GM19438 (cell line): Measurements from ENCODE around the gene CWC27.

Source experiments
- ATAC-seq: cut with Tn5 transposase; IDR thresholded peaks from one replicate; pipeline ENCODE4 v1.9.1; 2021; ENCODE audit warnings: low read depth; ENCODE audit not compliant: unreplicated experiment

CWC27 gene, protein sequence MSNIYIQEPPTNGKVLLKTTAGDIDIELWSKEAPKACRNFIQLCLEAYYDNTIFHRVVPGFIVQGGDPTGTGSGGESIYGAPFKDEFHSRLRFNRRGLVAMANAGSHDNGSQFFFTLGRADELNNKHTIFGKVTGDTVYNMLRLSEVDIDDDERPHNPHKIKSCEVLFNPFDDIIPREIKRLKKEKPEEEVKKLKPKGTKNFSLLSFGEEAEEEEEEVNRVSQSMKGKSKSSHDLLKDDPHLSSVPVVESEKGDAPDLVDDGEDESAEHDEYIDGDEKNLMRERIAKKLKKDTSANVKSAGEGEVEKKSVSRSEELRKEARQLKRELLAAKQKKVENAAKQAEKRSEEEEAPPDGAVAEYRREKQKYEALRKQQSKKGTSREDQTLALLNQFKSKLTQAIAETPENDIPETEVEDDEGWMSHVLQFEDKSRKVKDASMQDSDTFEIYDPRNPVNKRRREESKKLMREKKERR

DNA sequence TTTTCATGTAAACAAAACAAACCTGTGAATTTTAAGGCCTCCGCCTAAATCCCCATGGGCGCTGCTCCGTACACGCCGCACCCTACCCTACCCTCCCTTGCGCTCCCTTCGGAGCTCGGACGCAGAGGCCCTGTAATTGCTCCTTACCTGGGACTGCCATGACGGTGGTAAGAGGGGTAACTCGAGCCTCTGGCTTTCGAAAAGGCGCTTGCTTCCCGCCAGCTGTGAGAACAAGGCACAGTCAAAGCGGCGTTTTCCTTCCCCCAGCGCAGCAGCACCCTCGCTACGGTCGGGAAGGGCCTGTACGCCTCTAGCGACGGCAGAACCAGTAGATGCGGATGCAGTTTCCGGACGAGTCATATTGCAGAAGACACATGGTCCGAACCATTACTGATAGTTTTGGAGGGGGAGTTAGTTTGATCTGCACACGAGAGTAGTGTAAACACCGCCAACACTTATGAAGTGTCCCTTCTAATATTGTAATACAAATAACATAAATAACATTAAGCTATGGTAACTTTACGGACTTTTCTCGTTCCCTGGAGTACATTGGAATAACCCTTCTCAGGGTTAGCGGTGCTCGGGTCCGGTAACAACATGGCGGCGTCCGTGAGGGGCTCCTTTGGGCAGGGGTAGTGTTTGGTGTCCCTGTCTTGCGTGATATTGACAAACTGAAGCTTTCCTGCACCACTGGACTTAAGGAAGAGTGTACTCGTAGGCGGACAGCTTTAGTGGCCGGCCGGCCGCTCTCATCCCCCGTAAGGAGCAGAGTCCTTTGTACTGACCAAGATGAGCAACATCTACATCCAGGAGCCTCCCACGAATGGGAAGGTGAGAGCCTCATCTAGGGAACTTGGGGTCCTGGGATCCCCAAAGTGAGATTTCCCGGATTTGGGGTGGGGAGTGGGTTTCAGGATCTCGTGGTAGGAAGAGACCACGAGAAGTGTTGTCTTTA lies at the start of gene CWC27, which contains the start of gene SREK1IP1:
Gene CWC27, plus strand, starts transcription at position 573 of the 955 bp plus-strand sequence. Its CDS starts 217 bp downstream, at position 790.
Gene SREK1IP1, minus strand, starts transcription at position 334 of the 955 bp plus-strand sequence. Its CDS starts 174 bp downstream, at position 160.
- peak; percentile 97 for ATAC-seq

DNA sequence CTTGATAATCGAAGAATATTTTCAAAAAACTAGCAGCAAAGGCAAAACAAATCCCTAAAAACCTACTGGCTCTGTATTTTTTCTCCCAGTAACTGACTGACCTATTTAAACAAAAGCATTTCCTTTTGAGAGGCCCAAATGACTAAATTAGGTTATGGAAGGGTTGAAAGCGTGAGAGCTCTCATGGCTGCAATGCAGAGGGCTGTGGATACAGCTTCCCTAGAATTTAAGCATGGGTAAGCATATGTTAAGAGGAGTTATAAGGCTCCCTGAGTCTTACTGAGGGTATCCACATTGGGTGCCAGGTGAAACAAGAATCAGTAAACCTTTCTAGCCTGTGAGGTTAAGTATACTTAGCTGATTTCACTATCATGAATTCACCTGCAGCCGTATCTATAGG lies 46.1 kb upstream of the CWC27 start:
- no peak for ATAC-seq

DNA sequence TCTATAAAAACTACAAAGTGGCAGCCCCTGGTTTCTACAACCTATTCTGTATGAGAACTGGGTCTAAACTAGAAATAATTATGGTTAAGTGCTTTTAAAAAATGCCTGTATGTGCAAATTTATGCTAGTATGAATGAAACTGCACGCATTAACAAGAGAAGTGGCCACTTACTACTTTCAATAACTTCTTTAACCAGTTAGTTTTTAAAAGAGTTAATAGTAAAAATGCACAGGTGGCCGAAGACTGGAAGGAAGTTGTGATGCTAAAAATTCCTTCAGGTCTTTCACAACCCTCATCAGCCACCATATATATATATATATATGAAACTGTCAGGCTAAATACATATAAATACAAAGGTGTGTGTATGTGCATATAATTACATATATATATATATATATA lies 41.6 kb upstream of the CWC27 start:
- no peak for ATAC-seq

DNA sequence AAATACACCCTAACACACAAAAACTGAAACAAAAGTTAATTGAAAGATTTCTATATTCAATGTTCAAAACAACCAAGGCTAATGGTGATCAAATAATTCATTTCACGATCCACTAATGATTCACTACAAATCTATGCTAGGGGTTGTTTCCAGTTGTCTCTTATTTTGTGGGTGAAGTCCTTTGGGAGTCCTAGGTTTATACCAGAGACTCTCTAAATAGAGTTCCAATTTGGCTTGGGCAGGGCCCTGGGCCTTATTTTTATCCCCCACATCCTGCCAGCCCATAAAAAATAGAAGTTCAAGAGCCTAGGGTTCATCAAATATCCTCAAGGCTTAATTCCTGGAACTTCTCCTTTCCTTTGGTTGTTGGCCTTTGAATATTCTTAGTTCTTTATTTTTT lies 26.3 kb upstream of the CWC27 start:
- ATAC-seq: no peak

DNA sequence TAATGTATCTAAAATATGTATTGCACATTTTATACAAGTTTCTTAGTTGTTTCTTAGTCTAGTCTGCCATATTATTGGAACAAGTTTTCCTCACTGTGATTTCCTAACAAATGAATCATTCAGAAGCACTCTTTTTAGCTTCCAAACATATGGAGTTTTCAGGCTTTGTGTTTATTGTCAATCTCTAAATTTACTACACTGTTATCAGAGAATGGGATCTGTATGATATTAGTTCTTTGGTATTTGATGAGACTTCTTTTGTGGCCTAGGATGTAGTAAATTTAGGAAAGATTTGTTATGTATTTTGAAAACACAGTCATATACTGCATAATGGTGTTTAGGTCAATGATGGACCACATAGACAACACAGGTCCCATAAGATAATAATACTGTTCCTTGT lies 25.9 kb upstream of the CWC27 start:
- ATAC-seq: no peak

DNA sequence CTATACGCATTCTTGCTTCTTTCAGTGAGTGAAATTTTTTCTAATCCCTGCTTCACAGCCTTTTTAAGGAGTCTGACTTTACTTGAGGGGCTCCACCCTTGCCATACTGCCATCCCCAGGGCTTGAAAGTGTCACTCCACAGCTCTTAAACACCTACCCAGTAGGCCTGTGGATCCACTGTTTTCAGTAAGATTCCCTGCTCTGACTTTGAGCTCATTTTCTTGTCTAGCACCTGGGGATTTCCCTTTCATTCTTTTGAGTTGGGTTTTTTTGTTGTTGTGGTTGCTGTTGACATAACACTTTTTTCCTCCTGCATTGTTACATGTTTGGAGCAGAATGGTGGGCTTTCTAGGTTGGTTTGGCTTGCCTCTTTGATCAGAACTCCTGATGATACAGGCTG lies 23.8 kb upstream of the CWC27 start:
- ATAC-seq: no peak

DNA sequence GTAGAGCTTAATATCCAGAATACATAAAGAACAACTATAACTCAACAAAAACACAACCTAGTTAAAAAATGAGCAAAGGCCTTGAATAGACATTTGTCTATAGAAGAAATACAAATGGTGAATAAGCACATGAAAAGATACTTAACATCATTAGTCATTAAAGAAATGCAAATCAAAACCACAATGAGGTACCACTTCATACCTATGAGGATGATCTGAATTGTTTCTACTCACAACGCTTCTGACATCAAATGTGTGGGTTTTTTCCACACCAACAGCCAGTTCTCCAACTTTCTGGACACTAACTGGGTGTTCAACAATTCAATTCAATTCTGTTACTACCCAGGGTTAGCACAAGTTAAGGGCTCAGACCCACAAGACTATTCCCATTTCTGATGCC lies 22.3 kb upstream of the CWC27 start:
- ATAC-seq: no peak

DNA sequence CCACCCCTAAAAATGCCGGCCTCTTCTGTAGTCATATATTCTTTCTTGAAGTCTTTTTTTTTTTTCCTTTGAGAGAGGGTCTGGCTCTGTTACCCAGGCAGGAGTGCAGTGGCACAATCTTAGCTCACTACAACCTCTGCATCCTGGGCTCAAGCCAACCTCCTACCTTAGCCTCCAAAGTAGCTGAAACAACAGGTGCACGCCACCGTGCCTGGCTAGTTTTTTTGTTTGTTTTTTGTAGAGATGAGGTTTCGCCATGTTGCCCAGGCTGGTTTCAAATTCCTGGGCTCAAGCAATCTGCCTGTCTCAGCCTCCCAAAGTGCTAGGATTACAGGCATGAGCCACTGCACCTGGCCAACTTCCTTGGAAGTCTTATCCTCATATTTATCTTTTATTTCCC lies 19.3 kb upstream of the CWC27 start:
- no peak for ATAC-seq

DNA sequence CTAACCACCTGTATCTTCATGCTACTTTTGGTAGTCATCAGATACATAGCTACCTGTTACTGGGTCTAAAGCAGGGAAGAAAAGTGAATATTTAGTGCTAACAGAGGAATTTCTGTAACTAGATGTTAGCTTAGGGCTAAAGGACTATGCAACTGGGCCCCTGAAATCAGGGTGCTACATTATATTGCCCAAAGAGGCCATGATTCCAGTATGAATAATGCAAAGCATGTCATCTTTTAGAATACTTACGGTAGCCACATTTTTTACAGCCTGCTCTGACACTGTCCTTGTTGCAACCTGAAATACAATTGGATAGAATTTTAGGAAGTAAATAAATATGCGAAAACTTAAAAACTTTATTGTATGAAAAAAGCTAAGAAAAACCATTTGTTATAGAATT lies 14.7 kb upstream of the CWC27 start:
- no peak for ATAC-seq

DNA sequence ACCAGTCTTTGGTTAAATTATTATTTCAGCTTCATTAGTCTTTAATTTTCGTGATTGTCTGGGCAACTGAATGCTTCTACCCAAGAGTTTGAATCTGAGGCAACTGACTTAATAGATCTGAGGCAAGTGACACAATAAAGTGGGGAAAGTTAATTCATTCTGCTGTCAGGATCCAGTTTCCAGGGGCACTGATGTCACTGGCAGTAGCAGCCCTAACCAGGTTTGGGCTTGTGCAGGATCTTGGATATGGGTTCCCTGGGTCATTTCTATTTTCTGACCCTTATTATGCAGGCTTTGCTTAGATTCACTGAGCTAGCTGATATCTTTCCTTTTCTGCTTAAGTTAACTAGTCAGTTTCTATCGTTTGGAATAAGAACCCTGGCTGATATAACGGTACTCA lies 9.8 kb upstream of the CWC27 start:
- no peak for ATAC-seq

DNA sequence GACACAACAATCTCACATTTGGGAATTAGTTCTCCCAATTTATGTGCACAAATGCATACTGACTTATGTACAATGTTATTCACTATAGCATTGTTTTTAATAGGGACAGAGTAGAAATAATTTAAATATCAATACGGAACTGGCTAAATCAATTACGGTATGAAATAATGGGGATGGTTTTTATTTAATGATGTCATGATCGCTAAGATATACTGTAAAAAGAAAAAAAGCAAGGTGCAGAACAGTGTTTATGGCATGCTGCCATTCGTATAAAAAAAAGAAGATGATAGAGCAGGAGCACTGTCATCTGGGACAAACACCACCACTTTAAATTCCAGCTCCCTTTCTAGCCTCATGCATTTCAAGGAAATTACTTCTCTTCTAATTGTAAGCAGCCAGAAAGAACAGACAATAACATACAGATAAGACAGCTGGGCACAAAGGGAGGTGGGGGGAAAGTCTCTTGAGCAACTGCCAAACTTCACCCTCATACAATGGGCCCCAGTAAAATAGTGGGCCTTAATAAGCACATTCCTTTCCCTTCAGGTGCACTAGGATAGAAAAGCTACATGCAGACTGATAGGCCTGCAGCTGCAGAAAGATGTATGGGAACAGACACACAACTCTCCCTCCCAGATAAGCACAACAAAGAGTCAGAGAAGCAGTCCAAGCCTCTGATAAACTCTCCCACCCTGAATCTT lies 8.6 kb upstream of the CWC27 start:
- ATAC-seq: no peak

DNA sequence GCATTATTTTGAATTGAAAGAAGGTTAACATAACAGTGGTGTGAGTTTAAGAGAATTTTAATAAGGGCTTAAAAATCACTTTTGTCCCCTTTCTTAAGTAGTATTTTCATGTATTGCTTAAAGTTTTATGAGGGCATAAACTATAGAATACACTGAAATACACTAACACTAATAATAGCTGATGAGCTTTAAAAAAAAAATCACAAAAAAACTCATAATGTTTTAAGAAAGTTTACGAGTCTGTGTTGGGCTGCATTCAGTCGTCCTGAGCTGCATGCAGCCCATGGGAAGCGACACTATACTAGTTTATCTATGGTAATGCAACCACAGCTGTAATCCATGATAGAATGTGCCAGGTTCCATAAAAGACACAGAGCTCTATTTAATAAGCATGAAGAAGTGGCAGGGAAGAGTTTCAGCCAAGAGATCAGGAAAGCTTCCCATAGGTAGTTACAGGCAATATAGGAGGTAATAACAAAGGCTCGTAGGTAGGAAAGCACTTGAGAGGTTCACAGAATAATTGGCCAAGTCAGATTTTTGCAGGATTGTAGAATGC lies 4.7 kb upstream of the CWC27 start:
- ATAC-seq: no peak

DNA sequence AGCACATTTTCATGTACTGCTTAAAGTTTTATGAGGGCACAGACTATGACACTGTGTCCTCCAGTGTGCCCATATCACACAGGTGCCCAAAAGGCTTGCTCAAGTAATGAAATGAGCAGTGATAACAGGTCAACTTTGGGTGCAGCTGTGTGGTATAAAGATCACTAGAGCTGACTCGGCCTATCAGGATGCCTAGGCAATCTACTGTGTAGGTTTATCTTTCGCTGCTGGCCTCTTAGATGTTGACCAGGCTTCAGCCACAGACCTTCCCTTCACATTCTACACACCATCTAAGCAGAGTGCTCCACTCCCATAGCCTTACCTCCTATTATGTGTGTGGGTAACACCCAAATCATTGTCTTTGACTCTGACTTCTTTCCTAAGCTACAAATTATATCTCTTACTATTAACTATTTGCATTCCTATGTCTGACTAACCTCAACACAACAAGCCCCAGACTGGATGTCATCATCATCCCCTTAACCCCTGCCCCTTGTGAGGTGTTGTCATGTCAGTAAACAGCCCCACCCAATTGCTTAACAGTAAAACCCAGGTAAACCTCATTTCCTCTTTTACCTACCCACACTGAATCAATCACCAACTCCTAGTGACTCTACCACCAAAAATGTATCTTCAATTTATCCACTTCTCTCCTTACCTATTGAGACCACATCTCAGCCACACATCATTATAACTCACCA lies 2.8 kb upstream of the CWC27 start:
- no peak for ATAC-seq

DNA sequence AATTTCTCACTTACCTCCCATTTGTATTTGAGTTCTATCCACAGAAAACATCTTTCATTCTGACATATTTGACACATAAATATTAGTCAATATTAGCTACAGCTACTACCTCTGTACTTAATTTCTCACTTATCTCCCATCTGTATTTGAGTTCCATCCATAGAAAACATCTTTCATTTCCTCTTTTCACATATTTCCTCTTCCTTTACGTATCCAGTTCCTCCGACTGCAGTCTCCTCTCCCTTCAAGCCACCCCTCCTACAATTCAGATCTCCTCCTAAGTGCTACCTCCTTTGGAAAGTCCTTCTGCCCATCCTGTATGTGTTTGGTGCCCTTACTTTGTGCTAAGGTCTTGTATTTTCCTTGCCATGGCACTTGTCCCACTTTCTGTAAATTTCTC lies 1.8 kb upstream of the CWC27 start:
- ATAC-seq: no peak

DNA sequence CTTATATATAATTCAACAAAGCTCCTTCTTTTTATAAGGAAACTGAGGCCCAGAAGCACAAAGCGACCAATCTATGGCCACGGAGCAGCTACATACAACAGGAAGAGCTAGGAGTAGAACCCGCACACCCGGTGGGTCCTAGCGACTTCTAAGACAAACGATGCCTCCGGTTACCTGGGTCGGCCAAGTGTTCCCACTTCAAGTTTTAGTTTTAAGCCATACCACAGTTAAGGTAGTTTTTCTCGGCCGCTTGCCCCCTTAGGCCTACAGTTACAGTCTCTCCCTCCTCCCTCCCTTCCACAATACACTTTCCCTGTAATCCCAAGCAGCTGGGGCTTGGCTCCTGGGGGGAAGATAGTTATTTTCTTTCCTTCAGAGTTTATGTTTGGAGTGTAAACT lies 772 bp upstream of the CWC27 start:
- peak; percentile 12 for ATAC-seq

DNA sequence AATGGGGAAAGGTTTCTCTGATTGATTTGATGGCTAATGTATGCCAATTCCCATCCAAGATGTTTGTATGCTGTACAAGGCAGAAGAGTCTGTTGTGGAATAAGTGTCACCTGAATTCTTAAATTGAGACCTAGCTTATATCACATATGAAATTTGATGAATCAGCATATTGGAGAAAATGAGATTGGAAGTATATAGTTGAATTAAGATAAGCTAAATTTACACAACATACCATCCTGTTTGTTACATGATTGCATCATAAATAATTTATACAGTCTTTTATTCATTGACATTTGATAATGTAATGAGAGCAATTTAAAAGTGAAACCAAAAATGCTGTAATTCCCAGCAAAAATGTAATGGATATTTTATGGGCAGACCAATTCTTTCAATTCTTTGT lies 1.1 kb downstream of the CWC27 start:
- no peak for ATAC-seq

DNA sequence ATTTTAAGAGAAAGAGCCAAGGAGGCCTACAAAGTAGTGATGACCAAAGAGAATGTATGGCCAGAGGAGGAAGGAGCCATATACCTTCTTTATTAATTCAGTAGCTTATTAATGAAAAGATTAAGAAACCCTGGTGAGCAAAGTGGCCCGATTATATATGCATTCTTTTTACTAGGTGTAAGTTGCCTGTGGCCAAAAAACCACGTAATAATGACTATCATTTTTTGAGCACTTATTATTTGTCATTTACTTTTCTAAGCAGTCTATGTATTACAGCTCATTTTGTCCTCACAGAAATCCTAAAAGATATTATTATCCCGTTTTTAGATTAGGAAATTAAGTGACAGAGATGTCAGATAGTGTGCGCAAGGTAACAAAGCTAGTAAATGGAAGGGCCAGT lies 3.0 kb downstream of the CWC27 start:
- ATAC-seq: no peak

DNA sequence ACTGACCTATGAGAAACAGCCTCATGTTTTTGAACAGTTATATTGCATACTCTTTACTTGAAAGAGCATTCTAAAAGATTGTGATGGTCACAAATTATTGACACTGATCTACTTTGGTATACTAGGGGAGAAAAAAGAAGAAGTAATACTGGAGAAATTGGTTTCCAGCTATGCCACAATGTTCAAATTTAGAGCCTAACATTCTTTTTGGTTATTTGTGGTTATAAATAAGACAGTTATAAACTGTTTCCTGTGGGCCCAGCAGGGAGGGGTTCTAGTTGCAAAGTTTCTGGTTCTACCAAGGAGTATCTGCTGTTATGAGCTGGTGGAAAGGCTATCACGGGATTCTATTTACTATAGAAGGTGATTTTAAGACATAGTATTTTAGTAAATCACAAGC lies 4.8 kb downstream of the CWC27 start:
- ATAC-seq: no peak

DNA sequence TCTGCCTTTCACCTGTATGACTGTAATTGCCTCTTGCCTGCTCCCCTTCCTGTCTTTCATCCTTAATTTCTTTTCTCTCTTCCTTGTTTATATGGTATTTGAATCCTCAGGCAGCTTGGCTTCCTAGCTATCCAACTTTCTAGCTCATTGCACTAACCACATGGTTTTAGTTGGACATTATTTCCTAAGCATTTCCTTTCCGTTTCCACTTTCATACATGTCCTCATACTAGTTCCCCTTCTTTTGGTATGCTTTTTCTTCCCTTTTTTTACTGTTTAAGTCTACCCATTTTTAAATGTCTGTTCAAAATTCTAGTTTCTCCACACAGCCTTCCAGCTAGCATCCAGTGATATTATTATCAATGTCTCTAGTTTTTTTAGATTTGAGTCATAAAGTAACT lies 6.6 kb downstream of the CWC27 start:
- ATAC-seq: no peak
